Aorta (tissue), 5 donors: Measurements from ENCODE around the gene UQCRH. TPM values are rescaled to one million over a fixed set of nuclear protein-coding genes. Genes with fewer than 3 reads are reported as not detected.
"Not testable (repeated sequence)": the region's sequence is repeated elsewhere in the genome, so short reads cannot be mapped to it uniquely, and the experiment has no call there.

ENCODE experiments used
- ATAC-seq: fragments of 200-7000 bp; cut with Tn5 transposase; one replicate; pipeline ENCODE4 v1.9.1; 2022; ENCODE audit warnings: moderate library complexity; ENCODE audit not compliant: low FRiP score
- DNase-seq, 2 donors: peaks; one replicate each; pipeline ENCODE4 v3.0.0-alpha.2; 2020
- H3K27ac ChIP-seq, 2 donors: one replicate each; pipeline ENCODE4 v1.5.1; 2013; ENCODE audit warnings: low read length in 2 of 2, mild to moderate bottlenecking in 2 of 2, moderate library complexity in 2 of 2, control low read depth in 1 of 2, inconsistent platforms in 1 of 2, low read depth in 1 of 2
- H3K27me3 ChIP-seq, 2 donors: one replicate each; pipeline ENCODE4 v1.6.1; 2013; ENCODE audit warnings: control low read depth in 1 of 2, low read length in 1 of 2, mild to moderate bottlenecking in 1 of 2, moderate library complexity in 1 of 2; ENCODE audit not compliant: insufficient read depth in 2 of 2, control insufficient read depth in 1 of 2
- H3K36me3 ChIP-seq, 2 donors: one replicate each; pipeline ENCODE4 v1.6.1; 2013; ENCODE audit warnings: control low read depth in 1 of 2, low read length in 1 of 2, mild to moderate bottlenecking in 1 of 2; ENCODE audit not compliant: insufficient read depth in 2 of 2, control insufficient read depth in 1 of 2
- H3K4me1 ChIP-seq, 2 donors: one replicate each; pipeline ENCODE4 v1.6.1; 2013; ENCODE audit warnings: low read length in 2 of 2, control low read depth in 1 of 2, mild to moderate bottlenecking in 1 of 2, moderate library complexity in 1 of 2; ENCODE audit not compliant: insufficient read depth in 2 of 2, control insufficient read depth in 1 of 2
- H3K4me3 ChIP-seq, 2 donors: one replicate each; pipeline ENCODE4 v1.5.1; 2013; ENCODE audit warnings: low read length in 2 of 2, control low read depth in 1 of 2, mild to moderate bottlenecking in 1 of 2
- H3K9me3 ChIP-seq: one replicate; pipeline ENCODE4 v1.6.1; 2013; ENCODE audit warnings: mild to moderate bottlenecking, low read length; ENCODE audit not compliant: control insufficient read depth
- WGBS, 2 donors: extraction: QIAGEN DNeasy Blood & Tissue Kit; methylation state at CpG; one replicate each; pipeline ENCODE4 v1.1.7; 2013; 5-methylcytosine and 5-hydroxymethylcytosine counted together
- intact Hi-C, 2 donors: fragments of 100-400 bp; cut with DNase I; formaldehyde crosslinking; loops; one replicate each; pipeline versions ENCODE4 v1.14.2 to v1.15.0; 2022
- polyA plus RNA-seq, 2 donors: library from polyadenylated mRNA; stranded (reverse); fragments of 200-250 nt; gene quantifications; one replicate each; pipeline ENCODE4 v1.2.3, GENCODE V29; 2013
- total RNA-seq, 2 donors: library from RNA; stranded (reverse); fragmentation: NEBNext Ultra II Directional; extraction: Animal tissue kit (Norgen Biotek cat#: 25700); gene quantifications; one replicate each; pipeline ENCODE4 v1.2.1, GENCODE V29; 2021
- donor health status: healthy with polysubstance abuse.
- donor health status: Bipolar disorder and iron deficiency.
- donor health status: DM: no; HTN: no; CAD: no.
- donor health status: DM: no; HTN: no; CAD: no.
- donor health status: DM: yes; HTN: yes; CAD: no.

UQCRH gene
- total and polyA plus RNA-seq, 4 donors, result 100 to 739 (median 198) TPM

DNA sequence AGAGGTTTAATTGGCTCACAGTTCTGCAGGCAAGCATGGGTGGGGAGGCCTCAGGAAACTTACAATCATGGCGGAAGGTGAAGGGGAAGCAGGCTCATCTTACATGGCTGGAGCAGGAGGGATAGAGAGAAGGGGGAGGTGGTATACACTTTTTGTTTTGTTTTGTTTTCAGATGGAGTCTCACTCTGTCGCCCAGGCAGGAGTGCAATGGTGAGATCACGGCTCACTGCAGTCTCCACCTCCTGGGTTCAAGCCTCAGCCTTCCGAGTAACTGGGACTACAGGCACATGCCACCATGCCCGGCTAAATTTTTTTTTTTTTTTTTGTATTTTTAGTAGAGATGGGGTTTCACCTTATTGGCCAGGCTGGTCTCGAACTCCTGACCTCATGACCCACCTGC is 18.7 kb downstream of the UQCRH start:
- ATAC-seq, H3K27ac ChIP-seq, H3K4me3 ChIP-seq, H3K4me1 ChIP-seq, H3K27me3 ChIP-seq, H3K36me3 ChIP-seq, intact Hi-C loops, H3K9me3 ChIP-seq: not testable (repeated sequence)
- WGBS, 2 donors, result 86 to 88% methylated on average over 6 of the region's 6 CpGs
- DNase-seq, result peak in 1 of 2 donors; percentile 21

DNA sequence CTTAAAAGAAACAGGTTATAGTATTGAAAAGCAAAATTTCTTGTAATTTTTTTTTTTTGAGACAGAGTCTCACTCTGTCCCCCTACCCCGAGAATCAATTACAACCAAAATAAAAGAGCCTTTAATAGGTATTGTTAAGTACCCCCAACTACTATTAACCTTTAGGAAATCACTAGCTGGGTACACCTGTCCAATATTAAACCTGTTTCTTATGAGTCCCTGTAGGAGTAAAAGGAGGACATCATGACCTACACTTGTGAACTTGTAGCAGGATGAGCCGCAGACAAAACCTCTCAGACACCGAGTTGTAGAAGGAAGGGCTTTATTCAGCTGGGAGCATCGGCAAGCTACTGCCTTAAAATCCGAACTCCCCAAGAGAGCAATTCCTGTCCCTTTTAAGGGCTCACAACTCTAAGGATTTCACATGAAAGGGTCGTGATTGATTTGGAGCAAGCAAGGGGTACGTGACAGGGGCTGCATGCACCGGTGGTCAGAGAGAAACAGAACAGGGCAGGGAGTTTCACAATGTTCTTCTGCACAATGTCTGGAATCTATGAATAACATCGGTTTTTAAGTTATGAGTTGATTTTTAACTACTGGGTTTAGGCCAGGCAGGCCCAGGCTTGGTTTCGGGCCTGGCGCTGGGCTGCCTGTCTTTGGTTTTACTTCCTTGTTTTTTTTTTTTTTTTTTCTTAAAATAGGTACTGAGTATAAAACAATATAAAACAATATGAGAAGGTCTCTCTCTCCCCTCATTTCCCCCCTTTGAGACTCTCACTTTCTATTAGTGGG is 22.0 kb downstream of the UQCRH start:
- H3K27me3 ChIP-seq, H3K9me3 ChIP-seq, intact Hi-C loops, H3K4me1 ChIP-seq, H3K36me3 ChIP-seq, DNase-seq, H3K4me3 ChIP-seq, H3K27ac ChIP-seq, ATAC-seq: not testable (repeated sequence)
- WGBS, 2 donors, result 91 to 93% methylated on average over 11 of the region's 11 CpGs

DNA sequence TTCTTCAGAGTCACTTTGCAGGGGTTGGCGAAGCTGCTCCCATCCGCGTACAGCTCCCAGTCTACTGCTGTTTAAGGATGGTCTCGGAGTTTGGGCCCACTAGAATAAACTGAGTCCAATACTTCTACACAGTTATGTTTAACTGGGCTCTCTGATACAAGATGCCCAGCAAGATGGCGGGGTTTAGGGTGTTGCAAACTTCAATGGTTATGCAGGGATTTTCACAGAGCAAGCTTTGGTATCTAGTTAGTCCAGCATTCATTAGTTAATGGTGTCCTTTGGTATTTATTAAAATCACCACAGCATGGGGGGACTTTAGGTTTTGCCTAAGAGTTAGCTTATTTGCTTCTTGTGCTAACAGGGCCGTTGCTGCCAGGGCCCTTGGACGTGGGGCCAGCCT is 24.7 kb downstream of the UQCRH start:
- H3K4me1 ChIP-seq, ATAC-seq, H3K27me3 ChIP-seq, H3K4me3 ChIP-seq, H3K27ac ChIP-seq, intact Hi-C loops, H3K9me3 ChIP-seq, H3K36me3 ChIP-seq: not testable (repeated sequence)
- WGBS, 2 donors, result 93 to 96% methylated on average over 7 of the region's 7 CpGs
- peak in 1 of 2 donors; percentile 26 for DNase-seq

DNA sequence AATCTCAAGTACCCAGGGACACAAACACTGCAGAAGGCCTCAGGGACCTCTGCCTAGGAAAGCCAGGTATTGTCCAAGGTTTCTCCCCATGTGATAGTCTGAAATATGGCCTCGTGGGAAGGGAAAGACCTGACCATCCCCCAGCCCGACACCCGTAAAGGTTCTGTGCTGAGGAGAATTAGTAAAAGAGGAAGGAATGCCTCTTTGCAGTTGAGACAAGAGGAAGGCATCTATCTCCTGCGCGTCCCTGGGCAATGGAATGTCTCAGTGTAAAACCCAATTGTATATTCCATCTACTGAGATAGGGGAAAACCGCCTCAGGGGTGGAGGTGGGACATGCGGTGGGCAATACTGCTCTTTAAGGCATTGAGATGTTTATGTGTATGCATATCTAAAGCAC is 26.3 kb downstream of the UQCRH start:
- not testable (repeated sequence) for ATAC-seq
- WGBS, 2 donors, result 62 to 74% methylated on average over 4 to 6 of the region's 7 CpGs

DNA sequence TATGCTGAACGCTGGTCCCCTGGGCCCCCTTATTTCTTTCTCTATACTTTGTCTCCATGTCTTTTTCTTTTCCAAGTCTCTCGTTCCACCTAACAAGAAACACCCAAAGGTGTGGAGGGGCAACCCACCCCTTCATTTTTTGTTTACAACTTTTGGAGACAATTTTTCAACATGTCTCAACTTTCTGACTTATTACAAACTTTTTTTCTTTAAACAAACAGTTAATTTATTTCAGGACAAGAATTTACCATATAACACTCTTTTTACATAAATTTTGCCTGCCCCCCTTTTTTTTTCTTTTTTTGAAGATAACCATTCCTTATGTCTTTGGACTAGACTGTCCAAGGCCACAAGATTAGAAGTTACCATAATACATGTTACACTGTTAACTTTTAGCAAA is 26.9 kb downstream of the UQCRH start:
- H3K27ac ChIP-seq, ATAC-seq, H3K27me3 ChIP-seq, H3K9me3 ChIP-seq, DNase-seq, H3K36me3 ChIP-seq, intact Hi-C loops, H3K4me3 ChIP-seq, H3K4me1 ChIP-seq: not testable (repeated sequence)
- WGBS, 2 donors, result 75 to 84% methylated on average over 2 of the region's 2 CpGs

More for the DNA sequence above, 26.3 kb downstream of the UQCRH start:
- H3K4me1 ChIP-seq, H3K27ac ChIP-seq, intact Hi-C loops, H3K4me3 ChIP-seq, H3K9me3 ChIP-seq, H3K27me3 ChIP-seq, DNase-seq, H3K36me3 ChIP-seq: not testable (repeated sequence)

DNA sequence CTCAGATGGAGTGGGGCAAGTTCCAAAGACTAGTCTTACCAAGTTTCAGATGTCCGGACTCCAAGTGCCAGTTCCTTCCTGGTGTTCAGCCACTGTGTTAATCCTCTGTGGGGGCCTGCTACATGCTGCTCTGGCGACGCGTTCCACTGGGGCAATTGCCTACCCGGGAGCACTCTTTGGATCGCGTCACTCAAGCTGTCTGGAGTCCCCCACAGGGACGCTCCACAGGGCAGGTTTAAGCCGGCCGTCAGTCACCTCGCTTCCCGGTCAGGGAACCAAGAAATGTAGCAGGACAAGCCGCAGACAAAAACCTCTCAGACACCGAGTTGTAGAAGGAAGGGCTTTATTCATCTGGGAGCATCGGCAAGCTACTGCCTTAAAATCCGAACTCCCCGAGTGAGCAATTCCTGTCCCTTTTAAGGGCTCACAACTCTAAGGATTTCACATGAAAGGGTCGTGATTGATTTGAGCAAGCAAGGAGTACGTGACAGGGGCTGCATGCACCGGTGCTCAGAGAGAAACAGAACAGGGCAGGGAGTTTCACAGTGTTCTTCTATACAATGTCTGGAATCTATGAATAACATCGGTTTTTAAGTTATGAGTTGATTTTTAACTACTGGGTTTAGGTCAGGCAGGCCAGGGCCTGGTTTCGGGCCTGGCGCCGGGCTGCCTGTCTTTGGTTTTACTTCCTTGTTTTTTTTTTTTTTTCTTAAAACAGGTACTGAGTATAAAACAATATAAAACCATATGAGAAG is 28.5 kb downstream of the UQCRH start:
- WGBS, 2 donors, result 75% methylated on average over 24 of the region's 24 CpGs
- H3K4me3 ChIP-seq, ATAC-seq, H3K36me3 ChIP-seq, H3K4me1 ChIP-seq, H3K27me3 ChIP-seq, H3K9me3 ChIP-seq, H3K27ac ChIP-seq, intact Hi-C loops: not testable (repeated sequence)
- peak in 1 of 2 donors; percentile 27 for DNase-seq

DNA sequence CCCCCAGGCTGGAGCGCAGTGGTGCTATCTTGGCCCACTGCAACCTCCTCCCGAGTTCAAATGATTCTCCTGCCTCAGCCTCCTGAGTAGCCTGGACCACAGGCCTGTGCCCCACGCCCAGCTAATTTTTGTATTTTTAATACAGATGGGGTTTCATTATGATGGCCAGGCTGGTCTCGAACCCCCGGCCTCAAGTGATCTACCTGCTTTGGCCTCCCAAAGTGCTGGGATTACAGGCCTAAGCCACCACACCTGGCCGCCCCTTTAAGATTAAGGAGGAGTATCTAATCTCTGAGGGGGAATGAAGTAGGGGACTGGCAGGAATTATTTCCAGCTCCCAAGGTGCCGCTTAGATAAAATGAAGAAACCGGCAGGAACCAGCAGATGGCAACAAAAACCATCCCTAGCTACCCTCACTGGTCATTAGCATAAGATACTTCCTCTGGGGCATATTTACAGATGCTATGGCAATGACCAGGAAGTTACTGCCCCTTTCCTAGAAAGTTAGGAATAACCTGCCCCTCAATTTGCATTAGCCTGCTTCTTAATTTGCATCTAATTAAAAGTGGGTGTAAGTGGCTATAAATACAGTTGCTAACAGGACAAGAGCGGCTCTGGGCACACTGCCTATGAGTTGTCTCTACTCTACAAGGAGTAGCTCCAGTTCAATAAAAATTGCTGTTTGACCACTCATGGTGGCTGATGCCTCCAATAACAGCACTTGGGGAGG is 30.0 kb downstream of the UQCRH start:
- H3K4me1 ChIP-seq, result no peaks in the 10 kb centered on the region
- DNase-seq (peak in 1 of 2 donors; percentile 9), ATAC-seq (no peak)
- H3K4me3 ChIP-seq, result no peak overlapping the region
- 81 to 83% methylated on average over 9 of the region's 9 CpGs for WGBS, 2 donors
- intact Hi-C loops, result no loop called here
- H3K9me3 ChIP-seq, result no peaks in the 10 kb centered on the region
- H3K27me3 ChIP-seq, result no peaks in the 10 kb centered on the region
- no peak overlapping the region for H3K27ac ChIP-seq
- H3K36me3 ChIP-seq, result no peaks in the 10 kb centered on the region

DNA sequence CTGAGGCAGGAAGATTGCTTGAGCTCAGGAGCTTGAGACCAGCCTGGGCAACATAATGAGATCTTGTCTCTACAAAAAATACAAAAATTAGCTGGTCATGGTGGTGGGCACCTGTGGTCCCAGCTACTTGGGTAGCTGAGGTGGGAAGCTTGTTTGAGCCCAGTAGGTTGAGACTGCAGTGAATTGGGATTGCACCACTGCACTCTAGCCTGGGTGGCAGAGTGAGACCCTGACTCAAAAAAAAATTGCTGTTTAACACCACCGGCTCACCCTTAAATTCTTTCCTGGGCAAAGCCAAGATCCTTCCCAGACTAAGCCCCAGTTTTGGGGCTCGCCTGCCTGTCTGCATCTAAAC is 30.5 kb downstream of the UQCRH start:
- H3K9me3 ChIP-seq, result no peaks in the 10 kb centered on the region
- intact Hi-C loops, result no loop called here
- DNase-seq (peak in 1 of 2 donors; percentile 5), ATAC-seq (no peak)
- H3K27me3 ChIP-seq, result no peaks in the 10 kb centered on the region
- whole genome bisulfite sequencing, 2 donors, result 73 to 84% methylated on average over 2 of the region's 2 CpGs
- H3K36me3 ChIP-seq, result no peaks in the 10 kb centered on the region
- H3K4me1 ChIP-seq, result no peaks in the 10 kb centered on the region
- no peak overlapping the region for H3K4me3 ChIP-seq
- no peak overlapping the region for H3K27ac ChIP-seq
